CD14-positive monocyte (primary cell): ENCODE measurements around the gene DOK6. TPM values are rescaled to one million over a fixed set of nuclear protein-coding genes. Genes with fewer than 3 reads are reported as not detected.

Experiments
- DNase-seq, 3 donors: peaks; one replicate each; pipeline ENCODE4 v3.0.0-alpha.2; 2011 to 2022
- H2AFZ ChIP-seq: 2 replicates; pipeline ENCODE4 v1.6.0; 2012; ENCODE audit warnings: mild to moderate bottlenecking, low read depth, low read length, inconsistent platforms; ENCODE audit not compliant: insufficient read depth, poor library complexity, severe bottlenecking
- H3K27ac ChIP-seq, 2 donors: 1 replicate in 1 of 2; 2 replicates in 1 of 2; pipeline ENCODE4 v1.5.1; 2012 to 2013; ENCODE audit warnings: low read length in 2 of 2, control low read depth in 1 of 2, inconsistent platforms in 1 of 2, low read depth in 1 of 2, mild to moderate bottlenecking in 1 of 2
- H3K27me3 ChIP-seq, 2 donors: one replicate each; pipeline versions ENCODE4 v1.6.0 to v1.6.1; 2011 to 2013; ENCODE audit warnings: low read length in 2 of 2; ENCODE audit not compliant: control insufficient read depth in 2 of 2, insufficient read depth in 2 of 2
- H3K36me3 ChIP-seq, 2 donors: replicated peaks in 1 of 2; 1 replicate in 1 of 2; 2 replicates in 1 of 2; pipeline versions ENCODE4 v1.5.1 to v1.6.1; 2012 to 2013; ENCODE audit warnings: low read length in 2 of 2, control low read depth in 1 of 2, inconsistent platforms in 1 of 2, mild to moderate bottlenecking in 1 of 2; ENCODE audit not compliant: insufficient read depth in 2 of 2, control insufficient read depth in 1 of 2
- H3K4me1 ChIP-seq, 2 donors: 1 replicate in 1 of 2; 2 replicates in 1 of 2; pipeline versions ENCODE4 v1.5.1 to v1.6.1; 2012 to 2013; ENCODE audit warnings: low read length in 2 of 2, control low read depth in 1 of 2, inconsistent platforms in 1 of 2, mild to moderate bottlenecking in 1 of 2, moderate library complexity in 1 of 2; ENCODE audit not compliant: insufficient read depth in 2 of 2, control insufficient read depth in 1 of 2
- H3K4me2 ChIP-seq: replicated peaks from 2 replicates; pipeline ENCODE3; 2012; ENCODE audit warnings: low read length, moderate library complexity, mild to moderate bottlenecking; ENCODE audit not compliant: poor library complexity, severe bottlenecking; ENCODE audit errors: extremely low read depth
- H3K4me3 ChIP-seq, 3 experiments: fragments of 200-600 bp in 1 of 3; sonication (generic) in 1 of 3; replicated peaks in 1 of 3; 1 replicate in 2 of 3; 2 replicates in 1 of 3; pipeline ENCODE4 v1.5.1; 2011 to 2013; ENCODE audit warnings: low read length in 3 of 3, mild to moderate bottlenecking in 3 of 3, control low read depth in 2 of 3, low read depth in 2 of 3, inconsistent platforms in 1 of 3, moderate library complexity in 1 of 3
- H3K79me2 ChIP-seq: 2 replicates; pipeline ENCODE4 v1.6.0; 2012; ENCODE audit warnings: mild to moderate bottlenecking, control low read depth, inconsistent platforms, low read length, moderate library complexity; ENCODE audit not compliant: insufficient read depth
- H3K9ac ChIP-seq: 2 replicates; pipeline ENCODE4 v1.6.0; 2017; ENCODE audit warnings: low read length, mild to moderate bottlenecking; ENCODE audit not compliant: insufficient read depth, poor library complexity, severe bottlenecking
- H3K9me3 ChIP-seq, 2 donors: replicated peaks in 1 of 2; 1 replicate in 1 of 2; 2 replicates in 1 of 2; pipeline versions ENCODE4 v1.5.1 to v1.6.1; 2012 to 2013; ENCODE audit warnings: low read length in 2 of 2, control low read depth in 1 of 2; ENCODE audit not compliant: control insufficient read depth in 1 of 2, insufficient read depth in 1 of 2
- H4K20me1 ChIP-seq: 2 replicates; pipeline ENCODE4 v1.6.0; 2012; ENCODE audit warnings: mild to moderate bottlenecking, low read length, control low read depth, moderate library complexity; ENCODE audit not compliant: insufficient read depth
- H3K27ac Mint-ChIP-seq, 7 donors: one replicate each; pipeline ENCODE4 v1.8.0; 2020; ENCODE audit warnings: mild to moderate bottlenecking in 7 of 7, mixed read lengths in 7 of 7, moderate library complexity in 6 of 7, inconsistent platforms in 2 of 7
- H3K27me3 Mint-ChIP-seq, 3 donors: one replicate each; pipeline ENCODE4 v1.8.0; 2021 to 2022; ENCODE audit warnings: low read depth in 3 of 3, mild to moderate bottlenecking in 3 of 3, mixed read lengths in 3 of 3, moderate library complexity in 3 of 3, inconsistent platforms in 1 of 3
- H3K36me3 Mint-ChIP-seq, 2 donors: one replicate each; pipeline ENCODE4 v1.8.0; 2020; ENCODE audit warnings: mixed read lengths in 2 of 2, inconsistent platforms in 1 of 2, mild to moderate bottlenecking in 1 of 2
- H3K4me1 Mint-ChIP-seq: one replicate; pipeline ENCODE4 v1.8.0; 2020; ENCODE audit warnings: mild to moderate bottlenecking, mixed read lengths
- H3K4me3 Mint-ChIP-seq, 2 donors: one replicate each; pipeline ENCODE4 v1.8.0; 2020; ENCODE audit warnings: mild to moderate bottlenecking in 2 of 2, mixed read lengths in 2 of 2, moderate library complexity in 1 of 2
- H3K9me3 Mint-ChIP-seq, 7 donors: one replicate each; pipeline ENCODE4 v1.8.0; 2020 to 2022; ENCODE audit warnings: mixed read lengths in 7 of 7, mild to moderate bottlenecking in 6 of 7, moderate library complexity in 6 of 7, inconsistent platforms in 2 of 7
- WGBS: methylation state at CpG from one replicate; pipeline ENCODE4 v1.1.5; 2013; ENCODE audit warnings: missing lambda C conversion rate; ENCODE audit not compliant: insufficient coverage; 5-methylcytosine and 5-hydroxymethylcytosine counted together
- intact Hi-C, 2 donors: fragments of 100-400 bp; cut with micrococcal nuclease; formaldehyde crosslinking; loops; one replicate each; pipeline versions ENCODE4 v1.15.0 to v1.15.1; 2023
- polyA plus RNA-seq, 3 donors: library from polyadenylated mRNA; depleted of rRNA in 1 of 3; unstranded in 2 of 3; stranded (reverse) in 1 of 3; fragments of 300-500 nt in 2 of 3; fragments of >200 nt in 1 of 3; fragmentation: Illumina TruSeq in 2 of 3; gene quantifications; 1 replicate in 2 of 3; 2 replicates in 1 of 3; pipeline ENCODE4 v1.2.3, GENCODE V29; 2012 to 2021
- TF ChIP-seq, protein P1 (sequence below): fragments of 200-600 bp; IDR thresholded peaks from one replicate; pipeline ENCODE4 v1.8.0; 2022; ENCODE audit warnings: antibody characterized with exemption, mild to moderate bottlenecking

Gene DOK6
- polyA plus RNA-seq, 3 donors, result not detected

GRCh38 chr18:69718912-69719547 lies 318.3 kb downstream of the DOK6 start:
- Histone ChIP-seq H3K9me3 (peaks cover 20 to 37% of the 10 kb centered on the region in 2 donors), H3K27ac (no peak overlapping the region), H4K20me1 (no peaks in the 10 kb centered on the region), H3K9ac (no peak overlapping the region), H3K4me2 (no peak overlapping the region), H3K79me2 (no peaks in the 10 kb centered on the region), H3K27me3 (no peaks in the 10 kb centered on the region), H3K4me1 (no peaks in the 10 kb centered on the region), H3K36me3 (no peaks in the 10 kb centered on the region), H2AFZ (no peak overlapping the region), H3K4me3 (no peak overlapping the region)
- H3K4me3 Mint-ChIP-seq, result no peak overlapping the region
- no peaks in the 10 kb centered on the region for H3K36me3 Mint-ChIP-seq
- H3K27ac Mint-ChIP-seq, result no peak overlapping the region
- 89% methylated on average over 1 of the region's 1 CpG for WGBS
- H3K4me1 Mint-ChIP-seq, result no peaks in the 10 kb centered on the region
- DNase-seq, result no peak
- TF ChIP-seq, protein P1, sequence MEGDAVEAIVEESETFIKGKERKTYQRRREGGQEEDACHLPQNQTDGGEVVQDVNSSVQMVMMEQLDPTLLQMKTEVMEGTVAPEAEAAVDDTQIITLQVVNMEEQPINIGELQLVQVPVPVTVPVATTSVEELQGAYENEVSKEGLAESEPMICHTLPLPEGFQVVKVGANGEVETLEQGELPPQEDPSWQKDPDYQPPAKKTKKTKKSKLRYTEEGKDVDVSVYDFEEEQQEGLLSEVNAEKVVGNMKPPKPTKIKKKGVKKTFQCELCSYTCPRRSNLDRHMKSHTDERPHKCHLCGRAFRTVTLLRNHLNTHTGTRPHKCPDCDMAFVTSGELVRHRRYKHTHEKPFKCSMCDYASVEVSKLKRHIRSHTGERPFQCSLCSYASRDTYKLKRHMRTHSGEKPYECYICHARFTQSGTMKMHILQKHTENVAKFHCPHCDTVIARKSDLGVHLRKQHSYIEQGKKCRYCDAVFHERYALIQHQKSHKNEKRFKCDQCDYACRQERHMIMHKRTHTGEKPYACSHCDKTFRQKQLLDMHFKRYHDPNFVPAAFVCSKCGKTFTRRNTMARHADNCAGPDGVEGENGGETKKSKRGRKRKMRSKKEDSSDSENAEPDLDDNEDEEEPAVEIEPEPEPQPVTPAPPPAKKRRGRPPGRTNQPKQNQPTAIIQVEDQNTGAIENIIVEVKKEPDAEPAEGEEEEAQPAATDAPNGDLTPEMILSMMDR, result no peak
- intact Hi-C loops, result no loop called here
- H3K27me3 Mint-ChIP-seq, result peaks cover 0 to 1% (median 1%) of the 10 kb centered on the region in 3 donors
- peaks cover 4 to 30% (median 17%) of the 10 kb centered on the region in 7 donors for H3K9me3 Mint-ChIP-seq

DNA sequence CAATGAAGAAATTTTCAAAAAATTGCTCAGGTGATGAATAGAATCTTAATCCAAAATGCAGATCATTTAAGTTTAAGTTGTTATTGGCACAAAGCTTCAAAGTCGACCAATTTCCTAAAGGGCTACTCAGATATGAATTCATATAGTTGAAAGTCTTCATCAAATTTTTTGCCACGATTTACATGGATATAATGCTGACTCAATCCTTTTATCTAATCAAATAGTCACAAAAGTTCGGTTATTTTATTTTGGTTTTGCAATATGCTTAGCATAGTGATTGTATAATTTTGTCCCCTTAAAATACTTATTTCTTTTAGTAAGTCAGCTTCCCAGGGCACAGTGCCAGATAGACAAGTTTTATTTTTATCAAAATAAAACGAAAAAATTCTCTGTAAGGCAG lies 319.7 kb downstream of the DOK6 start:
- Histone ChIP-seq H3K4me3 (no peak overlapping the region), H3K4me1 (no peaks in the 10 kb centered on the region), H3K27me3 (no peaks in the 10 kb centered on the region), H3K9me3 (peaks cover 20 to 36% of the 10 kb centered on the region in 2 donors), H2AFZ (no peak overlapping the region), H3K36me3 (no peaks in the 10 kb centered on the region), H4K20me1 (no peaks in the 10 kb centered on the region), H3K79me2 (no peaks in the 10 kb centered on the region), H3K4me2 (no peak overlapping the region), H3K9ac (no peak overlapping the region), H3K27ac (no peak overlapping the region)
- no CpG with 5 or more reads among the region's 4 CpGs for WGBS
- Mint-ChIP-seq H3K36me3 (no peaks in the 10 kb centered on the region), H3K4me1 (no peaks in the 10 kb centered on the region), H3K27me3 (peaks cover 0 to 1% (median 1%) of the 10 kb centered on the region in 3 donors), H3K27ac (no peak overlapping the region), H3K9me3 (peaks cover 4 to 33% (median 20%) of the 10 kb centered on the region in 7 donors), H3K4me3 (no peak overlapping the region)
- intact Hi-C loops, result no loop called here
- DNase-seq, result no peak
- TF ChIP-seq, protein P1, result no peak
